Measurements from ENCODE around the gene FAM98C. TPM values are rescaled to one million over a fixed set of nuclear protein-coding genes. Genes with fewer than 3 reads are reported as not detected.
A peak's percentile ranks its signal among the peaks of the same experiment; 100 is the strongest.

The FAM98C gene
- total RNA-seq, 1 experiment from 2014 or later: 10.2 TPM

DNA sequence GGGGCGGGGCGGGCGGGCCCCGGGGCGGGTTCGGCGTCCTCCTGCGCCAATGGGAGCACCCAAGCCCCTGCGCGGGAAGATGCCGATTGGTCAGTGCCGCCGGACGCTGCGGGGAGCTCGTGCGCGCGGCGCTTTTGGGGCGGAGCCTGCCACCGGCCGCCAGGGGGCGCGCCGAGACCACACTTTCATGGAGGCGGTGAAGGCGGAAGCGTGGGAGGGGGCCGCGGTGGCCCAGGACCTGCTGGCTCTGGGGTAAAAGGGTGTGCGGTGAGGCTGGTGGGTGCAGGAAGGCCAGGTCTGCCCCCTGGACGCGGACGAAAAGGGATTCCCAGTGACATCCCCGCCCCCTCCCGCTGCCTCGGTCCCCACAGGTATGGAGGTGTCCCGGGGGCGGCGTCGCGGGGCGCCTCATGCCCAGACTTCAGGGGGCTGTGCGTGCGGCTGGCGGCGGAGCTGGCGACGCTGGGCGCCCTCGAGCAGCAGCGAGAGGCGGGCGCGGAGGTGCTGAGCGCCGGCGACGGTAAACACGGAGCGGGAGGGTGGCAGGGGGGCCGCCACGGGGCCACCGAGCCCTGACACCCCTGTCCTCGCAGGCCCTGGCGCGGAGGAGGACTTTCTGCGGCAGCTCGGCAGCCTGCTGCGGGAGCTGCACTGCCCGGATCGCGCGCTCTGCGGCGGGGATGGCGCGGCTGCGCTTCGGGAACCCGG, at the start of gene FAM98C (continued):
- TF ChIP-seq ESRRA (CRISPR knock-in tag; IDR thresholded peaks at IDR 0.05; ENCODE audit: borderline replicate concordance) (peak; percentile 24; the same call in 1 of the 2 replicates), IRF1 (CRISPR knock-in tag; IDR thresholded peaks at IDR 0.05) (no peak)
- TF ChIP-seq, protein P1, sequence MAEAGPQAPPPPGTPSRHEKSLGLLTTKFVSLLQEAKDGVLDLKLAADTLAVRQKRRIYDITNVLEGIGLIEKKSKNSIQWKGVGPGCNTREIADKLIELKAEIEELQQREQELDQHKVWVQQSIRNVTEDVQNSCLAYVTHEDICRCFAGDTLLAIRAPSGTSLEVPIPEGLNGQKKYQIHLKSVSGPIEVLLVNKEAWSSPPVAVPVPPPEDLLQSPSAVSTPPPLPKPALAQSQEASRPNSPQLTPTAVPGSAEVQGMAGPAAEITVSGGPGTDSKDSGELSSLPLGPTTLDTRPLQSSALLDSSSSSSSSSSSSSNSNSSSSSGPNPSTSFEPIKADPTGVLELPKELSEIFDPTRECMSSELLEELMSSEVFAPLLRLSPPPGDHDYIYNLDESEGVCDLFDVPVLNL (CRISPR knock-in tag; IDR thresholded peaks at IDR 0.05; ENCODE audit: borderline replicate concordance, low read depth): 0 out of 2 replicates have a peak, but pooled peaks have one; percentile 61

DNA sequence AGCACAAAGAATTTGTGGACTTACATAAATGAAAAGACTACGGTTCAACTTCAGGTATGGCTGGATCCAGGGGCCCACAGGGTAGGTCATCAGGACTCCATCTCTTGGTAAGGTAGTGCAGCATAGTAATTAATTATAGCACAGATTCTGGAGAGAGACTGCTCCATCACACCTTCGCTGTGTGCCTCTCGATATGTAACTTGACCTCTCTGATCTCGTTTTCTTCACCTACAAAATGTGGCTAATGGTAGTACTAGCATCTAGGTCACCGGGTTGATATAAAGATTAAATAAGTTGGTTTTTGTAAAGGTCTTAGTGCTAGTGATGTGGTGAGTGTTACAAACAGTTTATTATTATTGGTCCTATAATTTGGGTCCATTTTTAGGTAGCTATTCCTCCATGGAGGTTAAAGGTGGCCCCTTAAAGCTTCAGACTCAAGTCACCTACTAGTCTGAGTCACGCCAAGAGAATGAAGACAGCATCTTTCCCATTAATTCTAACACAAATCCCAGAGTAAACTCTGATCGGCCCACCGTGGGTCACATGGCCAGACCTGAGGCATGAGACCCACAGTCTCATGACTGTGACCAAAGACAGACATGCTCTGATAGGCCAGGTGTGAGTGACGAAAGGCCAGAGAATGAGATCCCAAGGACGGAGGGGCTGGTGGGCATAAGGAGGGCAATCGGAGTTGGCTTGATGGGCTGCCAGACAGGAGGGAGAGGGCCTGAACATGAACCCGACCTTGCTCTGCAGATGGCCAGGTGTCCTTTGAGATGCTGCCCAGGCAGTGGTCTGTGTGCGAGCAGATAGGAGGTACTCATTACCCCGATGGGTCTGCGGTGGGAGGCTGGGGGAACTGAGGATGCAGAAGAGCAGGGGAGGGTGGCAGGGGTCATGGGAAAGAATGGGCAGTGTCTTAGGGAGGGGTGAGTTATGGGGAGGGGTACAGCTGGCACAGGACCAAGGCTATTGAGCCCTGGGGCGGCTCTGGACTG, 46.9 kb upstream of the FAM98C start:
- DNase-seq (ENCODE audit: low spot score): no peak
- Mint-ChIP-seq H3K36me3 (no peaks in the 10 kb centered on the region), H3K27me3 (ENCODE audit: low read depth) (peaks cover 58% of the 10 kb centered on the region), H3K9me3 (no peaks in the 10 kb centered on the region), H3K4me1 (peaks cover 5% of the 10 kb centered on the region), H3K4me3 (no peak overlapping the region), H3K27ac (no peak overlapping the region)
- POLR2A ChIA-PET: no interaction called here
- CTCF ChIA-PET: interaction anchor here (0.6 kb wide), 1 partner anchor 51 kb away, joined by 4 read pairs; no protein-coding TSS in a partner anchor
- TF ChIP-seq, protein P2, sequence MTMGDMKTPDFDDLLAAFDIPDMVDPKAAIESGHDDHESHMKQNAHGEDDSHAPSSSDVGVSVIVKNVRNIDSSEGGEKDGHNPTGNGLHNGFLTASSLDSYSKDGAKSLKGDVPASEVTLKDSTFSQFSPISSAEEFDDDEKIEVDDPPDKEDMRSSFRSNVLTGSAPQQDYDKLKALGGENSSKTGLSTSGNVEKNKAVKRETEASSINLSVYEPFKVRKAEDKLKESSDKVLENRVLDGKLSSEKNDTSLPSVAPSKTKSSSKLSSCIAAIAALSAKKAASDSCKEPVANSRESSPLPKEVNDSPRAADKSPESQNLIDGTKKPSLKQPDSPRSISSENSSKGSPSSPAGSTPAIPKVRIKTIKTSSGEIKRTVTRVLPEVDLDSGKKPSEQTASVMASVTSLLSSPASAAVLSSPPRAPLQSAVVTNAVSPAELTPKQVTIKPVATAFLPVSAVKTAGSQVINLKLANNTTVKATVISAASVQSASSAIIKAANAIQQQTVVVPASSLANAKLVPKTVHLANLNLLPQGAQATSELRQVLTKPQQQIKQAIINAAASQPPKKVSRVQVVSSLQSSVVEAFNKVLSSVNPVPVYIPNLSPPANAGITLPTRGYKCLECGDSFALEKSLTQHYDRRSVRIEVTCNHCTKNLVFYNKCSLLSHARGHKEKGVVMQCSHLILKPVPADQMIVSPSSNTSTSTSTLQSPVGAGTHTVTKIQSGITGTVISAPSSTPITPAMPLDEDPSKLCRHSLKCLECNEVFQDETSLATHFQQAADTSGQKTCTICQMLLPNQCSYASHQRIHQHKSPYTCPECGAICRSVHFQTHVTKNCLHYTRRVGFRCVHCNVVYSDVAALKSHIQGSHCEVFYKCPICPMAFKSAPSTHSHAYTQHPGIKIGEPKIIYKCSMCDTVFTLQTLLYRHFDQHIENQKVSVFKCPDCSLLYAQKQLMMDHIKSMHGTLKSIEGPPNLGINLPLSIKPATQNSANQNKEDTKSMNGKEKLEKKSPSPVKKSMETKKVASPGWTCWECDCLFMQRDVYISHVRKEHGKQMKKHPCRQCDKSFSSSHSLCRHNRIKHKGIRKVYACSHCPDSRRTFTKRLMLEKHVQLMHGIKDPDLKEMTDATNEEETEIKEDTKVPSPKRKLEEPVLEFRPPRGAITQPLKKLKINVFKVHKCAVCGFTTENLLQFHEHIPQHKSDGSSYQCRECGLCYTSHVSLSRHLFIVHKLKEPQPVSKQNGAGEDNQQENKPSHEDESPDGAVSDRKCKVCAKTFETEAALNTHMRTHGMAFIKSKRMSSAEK (CRISPR knock-in tag; IDR thresholded peaks at IDR 0.05; ENCODE audit: borderline replicate concordance): no peak
- TF ChIP-seq, protein P3, sequence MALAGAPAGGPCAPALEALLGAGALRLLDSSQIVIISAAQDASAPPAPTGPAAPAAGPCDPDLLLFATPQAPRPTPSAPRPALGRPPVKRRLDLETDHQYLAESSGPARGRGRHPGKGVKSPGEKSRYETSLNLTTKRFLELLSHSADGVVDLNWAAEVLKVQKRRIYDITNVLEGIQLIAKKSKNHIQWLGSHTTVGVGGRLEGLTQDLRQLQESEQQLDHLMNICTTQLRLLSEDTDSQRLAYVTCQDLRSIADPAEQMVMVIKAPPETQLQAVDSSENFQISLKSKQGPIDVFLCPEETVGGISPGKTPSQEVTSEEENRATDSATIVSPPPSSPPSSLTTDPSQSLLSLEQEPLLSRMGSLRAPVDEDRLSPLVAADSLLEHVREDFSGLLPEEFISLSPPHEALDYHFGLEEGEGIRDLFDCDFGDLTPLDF (CRISPR knock-in tag; IDR thresholded peaks at IDR 0.05): no peak
- no peak for TF ChIP-seq NFE2L1 (CRISPR knock-in tag; IDR thresholded peaks at IDR 0.05)
- no peak for TF ChIP-seq FOXP4 (CRISPR knock-in tag; IDR thresholded peaks at IDR 0.05)
- TF ChIP-seq ZNF671 (CRISPR knock-in tag; IDR thresholded peaks at IDR 0.05): no peak
- no peak for ATAC-seq

DNA sequence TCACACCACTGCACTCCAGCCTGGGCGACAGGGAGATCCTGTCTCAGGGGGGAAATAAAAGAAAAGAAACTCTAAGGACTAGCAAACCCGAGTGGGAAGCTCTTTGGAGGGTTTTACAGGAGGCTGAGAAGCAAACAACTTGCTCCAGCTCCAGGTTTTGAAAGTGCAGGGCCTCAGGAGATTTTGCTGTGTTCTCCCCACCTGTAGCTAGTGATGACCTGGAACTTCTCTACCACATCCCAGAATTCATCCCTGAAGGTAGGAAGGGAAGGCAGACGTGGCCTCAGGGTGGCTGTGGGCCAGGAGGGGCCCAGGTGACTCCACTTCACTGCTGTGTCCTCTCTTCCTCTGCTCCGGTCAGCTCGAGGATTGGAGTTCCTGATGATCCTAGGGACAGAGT, 44.8 kb upstream of the FAM98C start:
- no peak for DNase-seq (ENCODE audit: low spot score)
- H3K27me3 Mint-ChIP-seq (ENCODE audit: low read depth): peaks cover 63% of the 10 kb centered on the region
- H3K36me3 Mint-ChIP-seq: no peaks in the 10 kb centered on the region
- POLR2A ChIA-PET: no interaction called here
- no peak overlapping the region for H3K27ac Mint-ChIP-seq
- CTCF ChIA-PET: interaction anchor here (0.6 to 1.1 kb wide), 3 partner anchors 22 to 33 kb away, joined by 3 to 4 read pairs (median 3); partner anchors contain the start of genes CATSPERG and GGN
- peaks cover 10% of the 10 kb centered on the region for H3K4me1 Mint-ChIP-seq
- H3K4me3 Mint-ChIP-seq: no peak overlapping the region
- no peaks in the 10 kb centered on the region for H3K9me3 Mint-ChIP-seq
- no peak for ATAC-seq
- no peak for TF ChIP-seq TCF7 (CRISPR knock-in tag; IDR thresholded peaks at IDR 0.05; ENCODE audit: low read depth)
- no peak for TF ChIP-seq IRF2 (CRISPR knock-in tag; IDR thresholded peaks at IDR 0.05; ENCODE audit: borderline replicate concordance, low read depth)
- TF ChIP-seq ZNF425 (CRISPR knock-in tag; conservative IDR thresholded peaks at IDR 0.05): no peak
- TF ChIP-seq, protein P4, sequence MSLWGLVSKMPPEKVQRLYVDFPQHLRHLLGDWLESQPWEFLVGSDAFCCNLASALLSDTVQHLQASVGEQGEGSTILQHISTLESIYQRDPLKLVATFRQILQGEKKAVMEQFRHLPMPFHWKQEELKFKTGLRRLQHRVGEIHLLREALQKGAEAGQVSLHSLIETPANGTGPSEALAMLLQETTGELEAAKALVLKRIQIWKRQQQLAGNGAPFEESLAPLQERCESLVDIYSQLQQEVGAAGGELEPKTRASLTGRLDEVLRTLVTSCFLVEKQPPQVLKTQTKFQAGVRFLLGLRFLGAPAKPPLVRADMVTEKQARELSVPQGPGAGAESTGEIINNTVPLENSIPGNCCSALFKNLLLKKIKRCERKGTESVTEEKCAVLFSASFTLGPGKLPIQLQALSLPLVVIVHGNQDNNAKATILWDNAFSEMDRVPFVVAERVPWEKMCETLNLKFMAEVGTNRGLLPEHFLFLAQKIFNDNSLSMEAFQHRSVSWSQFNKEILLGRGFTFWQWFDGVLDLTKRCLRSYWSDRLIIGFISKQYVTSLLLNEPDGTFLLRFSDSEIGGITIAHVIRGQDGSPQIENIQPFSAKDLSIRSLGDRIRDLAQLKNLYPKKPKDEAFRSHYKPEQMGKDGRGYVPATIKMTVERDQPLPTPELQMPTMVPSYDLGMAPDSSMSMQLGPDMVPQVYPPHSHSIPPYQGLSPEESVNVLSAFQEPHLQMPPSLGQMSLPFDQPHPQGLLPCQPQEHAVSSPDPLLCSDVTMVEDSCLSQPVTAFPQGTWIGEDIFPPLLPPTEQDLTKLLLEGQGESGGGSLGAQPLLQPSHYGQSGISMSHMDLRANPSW (CRISPR knock-in tag; conservative IDR thresholded peaks at IDR 0.05; ENCODE audit: low read depth): no peak

Data from WTC11 (cell line).